Neural progenitor cell (in vitro differentiated cells): ENCODE measurements around the gene EXOC4. TPM values are rescaled to one million over a fixed set of nuclear protein-coding genes. Genes with fewer than 3 reads are reported as not detected.

Experiments
- DNase-seq: peaks from one replicate; pipeline ENCODE4 v3.0.0-alpha.2; 2016; ENCODE audit warnings: low spot score
- H2AFZ ChIP-seq: fragments of 200-600 bp; sonication (generic); replicated peaks from 2 replicates; pipeline ENCODE4 v1.6.1; 2016; ENCODE audit warnings: antibody characterized with exemption
- H3F3A ChIP-seq: fragments of 200-600 bp; sonication (generic); 2 replicates; pipeline ENCODE4 v1.6.1; 2016; ENCODE audit warnings: antibody characterized with exemption, low read depth
- H3K27ac ChIP-seq: fragments of 200-600 bp; sonication (generic); 2 replicates; pipeline ENCODE4 v1.5.1; 2016; ENCODE audit warnings: mild to moderate bottlenecking
- H3K27me3 ChIP-seq: fragments of 200-600 bp; sonication (generic); 2 replicates; pipeline ENCODE4 v1.6.1; 2016; ENCODE audit warnings: mild to moderate bottlenecking, moderate library complexity
- H3K36me3 ChIP-seq: fragments of 200-600 bp; sonication (generic); 2 replicates; pipeline ENCODE4 v1.5.1; 2016
- H3K4me1 ChIP-seq: fragments of 200-600 bp; sonication (generic); 2 replicates; pipeline ENCODE4 v1.6.1; 2016; ENCODE audit warnings: mixed run types
- H3K4me2 ChIP-seq: fragments of 200-600 bp; sonication (generic); 2 replicates; pipeline ENCODE4 v1.6.1; 2016
- H3K4me3 ChIP-seq: fragments of 200-600 bp; sonication (generic); 2 replicates; pipeline ENCODE4 v1.5.1; 2016
- H3K79me2 ChIP-seq: fragments of 200-600 bp; sonication (generic); 2 replicates; pipeline ENCODE4 v1.6.1; 2016; ENCODE audit warnings: low read depth
- H3K9ac ChIP-seq: fragments of 200-600 bp; sonication (generic); 2 replicates; pipeline ENCODE4 v1.6.1; 2016
- H3K9me3 ChIP-seq: fragments of 200-600 bp; sonication (generic); 2 replicates; pipeline ENCODE4 v1.5.1; 2016; ENCODE audit warnings: low read depth
- H4K20me1 ChIP-seq: fragments of 200-600 bp; sonication (generic); 2 replicates; pipeline ENCODE4 v1.6.1; 2016; ENCODE audit warnings: low read depth
- H3K27ac Mint-ChIP-seq: 3 replicates; pipeline ENCODE4 v1.8.0; 2021; ENCODE audit warnings: mixed read lengths
- H3K27me3 Mint-ChIP-seq: 2 replicates; pipeline ENCODE4 v1.8.0; 2022; ENCODE audit warnings: low read depth, mild to moderate bottlenecking, inconsistent platforms, moderate library complexity, mixed read lengths; ENCODE audit not compliant: insufficient read depth
- H3K36me3 Mint-ChIP-seq: 3 replicates; pipeline ENCODE4 v1.8.0; 2021; ENCODE audit warnings: mixed read lengths
- H3K4me1 Mint-ChIP-seq: 3 replicates; pipeline ENCODE4 v1.8.0; 2021; ENCODE audit warnings: mixed read lengths
- H3K4me3 Mint-ChIP-seq: 3 replicates; pipeline ENCODE4 v1.8.0; 2021; ENCODE audit warnings: mild to moderate bottlenecking, moderate library complexity, mixed read lengths
- H3K9me3 Mint-ChIP-seq: 3 replicates; pipeline ENCODE4 v1.8.0; 2020; ENCODE audit warnings: mixed read lengths
- CTCF ChIP-seq: fragments of 200-600 bp; sonication (generic); IDR thresholded peaks from 2 replicates; pipeline ENCODE4 v1.5.1; 2017; ENCODE audit warnings: antibody characterized with exemption, mild to moderate bottlenecking
- EZH2 ChIP-seq: fragments of 200-600 bp; sonication (generic); IDR thresholded peaks from 2 replicates; pipeline ENCODE4 v1.6.1; 2017; ENCODE audit warnings: antibody characterized with exemption, mild to moderate bottlenecking, moderate library complexity
- EZH2phosphoT487 ChIP-seq: fragments of 200-600 bp; sonication (generic); IDR thresholded peaks from 2 replicates; pipeline ENCODE4 v1.6.1; 2017; ENCODE audit warnings: antibody characterized with exemption
- total RNA-seq: library from RNA; depleted of rRNA; stranded (reverse); fragments of >200 nt; gene quantifications from 2 replicates; pipeline ENCODE4 v1.2.3, GENCODE V29; 2015; ENCODE audit warnings: low replicate concordance

The EXOC4 gene
- total RNA-seq, 1 donor from 2014 or later, result 129 TPM

- no peak overlapping the region for H3K4me3 ChIP-seq
- H3K9me3 ChIP-seq, result no peaks in the 10 kb centered on the region
- no peak overlapping the region for H3K9ac ChIP-seq
- Mint-ChIP-seq H3K27me3 (no peaks in the 10 kb centered on the region), H3K27ac (no peak overlapping the region), H3K4me1 (no peaks in the 10 kb centered on the region), H3K4me3 (no peak overlapping the region), H3K36me3 (peaks cover 1% of the 10 kb centered on the region), H3K9me3 (no peaks in the 10 kb centered on the region)
- H3K27ac ChIP-seq, result no peak overlapping the region
- no peaks in the 10 kb centered on the region for H3K27me3 ChIP-seq
- H3K36me3 ChIP-seq, result no peaks in the 10 kb centered on the region
- no peak overlapping the region for H3K4me2 ChIP-seq
- DNase-seq, result no peak
- no peak overlapping the region for H2AFZ ChIP-seq
- H3K79me2 ChIP-seq, result no peaks in the 10 kb centered on the region
- H3K4me1 ChIP-seq, result no peaks in the 10 kb centered on the region
- H3F3A ChIP-seq, result peaks cover 4% of the 10 kb centered on the region
- H4K20me1 ChIP-seq, result no peaks in the 10 kb centered on the region
- TF ChIP-seq EZH2phosphoT487 (no peak), EZH2 (no peak), CTCF (no peak)
These were observed 776.9 kb downstream of the EXOC4 start for GRCh38 chr7:134029743-134030142.

- Histone ChIP-seq H3K4me2 (no peak overlapping the region), H3K36me3 (no peaks in the 10 kb centered on the region), H3K9ac (no peak overlapping the region), H3F3A (peaks cover 4% of the 10 kb centered on the region), H3K27ac (no peak overlapping the region), H3K9me3 (no peaks in the 10 kb centered on the region), H2AFZ (no peak overlapping the region), H3K27me3 (no peaks in the 10 kb centered on the region), H4K20me1 (no peaks in the 10 kb centered on the region), H3K4me3 (no peak overlapping the region), H3K4me1 (no peaks in the 10 kb centered on the region), H3K79me2 (no peaks in the 10 kb centered on the region)
- Mint-ChIP-seq H3K4me1 (no peaks in the 10 kb centered on the region), H3K27me3 (no peaks in the 10 kb centered on the region), H3K36me3 (peaks cover 1% of the 10 kb centered on the region), H3K4me3 (no peak overlapping the region), H3K9me3 (no peaks in the 10 kb centered on the region), H3K27ac (no peak overlapping the region)
- DNase-seq, result no peak
- TF ChIP-seq CTCF (no peak), EZH2 (no peak), EZH2phosphoT487 (no peak)
These were observed 777.6 kb downstream of the EXOC4 start for GRCh38 chr7:134030460-134030865.

GRCh38 chr7:134031835-134032617 is 779.1 kb downstream of the EXOC4 start:
- Mint-ChIP-seq H3K4me1 (no peaks in the 10 kb centered on the region), H3K36me3 (peaks cover under 1% of the 10 kb centered on the region), H3K27ac (no peak overlapping the region), H3K27me3 (no peaks in the 10 kb centered on the region), H3K9me3 (no peaks in the 10 kb centered on the region), H3K4me3 (no peak overlapping the region)
- Histone ChIP-seq H3F3A (peaks cover 4% of the 10 kb centered on the region), H3K27me3 (no peaks in the 10 kb centered on the region), H3K9me3 (no peaks in the 10 kb centered on the region), H3K79me2 (no peaks in the 10 kb centered on the region), H3K36me3 (no peaks in the 10 kb centered on the region), H3K9ac (no peak overlapping the region), H3K4me2 (no peak overlapping the region), H2AFZ (no peak overlapping the region), H3K27ac (no peak overlapping the region), H3K4me3 (no peak overlapping the region), H3K4me1 (no peaks in the 10 kb centered on the region), H4K20me1 (no peaks in the 10 kb centered on the region)
- DNase-seq, result no peak
- TF ChIP-seq EZH2phosphoT487 (no peak), CTCF (peak; percentile 19)
